T-helper 17 cell (primary cell): ENCODE results near the gene SLC7A14. TPM values are rescaled to one million over a fixed set of nuclear protein-coding genes. Genes with fewer than 3 reads are reported as not detected.

Source experiments
- ATAC-seq: fragments of 150-1000 bp; cut with Tn5 transposase; 2 replicates; pipeline ENCODE4 v1.10.0; 2021; ENCODE audit warnings: mild to moderate bottlenecking, moderate library complexity
- DNase-seq, 3 donors: peaks; one replicate each; pipeline versions ENCODE4 v3.0.0 to v3.0.0-alpha.2; 2020 to 2021
- H3K9me3 ChIP-seq: one replicate; pipeline ENCODE4 v1.7.0; 2013; ENCODE audit warnings: low read length, mild to moderate bottlenecking; ENCODE audit not compliant: control insufficient read depth, poor library complexity, severe bottlenecking
- H3K27ac Mint-ChIP-seq: one replicate; pipeline ENCODE4 v1.8.0; 2022; ENCODE audit warnings: mild to moderate bottlenecking, moderate library complexity, mixed read lengths
- H3K27me3 Mint-ChIP-seq: one replicate; pipeline ENCODE4 v1.8.0; 2022; ENCODE audit warnings: mixed read lengths
- H3K36me3 Mint-ChIP-seq: one replicate; pipeline ENCODE4 v1.8.0; 2022; ENCODE audit warnings: low read depth, mixed read lengths
- H3K4me1 Mint-ChIP-seq: one replicate; pipeline ENCODE4 v1.8.0; 2022; ENCODE audit warnings: mild to moderate bottlenecking, mixed read lengths
- H3K4me3 Mint-ChIP-seq: one replicate; pipeline ENCODE4 v1.8.0; 2022; ENCODE audit warnings: mild to moderate bottlenecking, moderate library complexity, mixed read lengths
- total RNA-seq, 4 donors: library from RNA in 2 of 4; stranded (reverse) in 2 of 4; gene quantifications; one replicate each; pipeline ENCODE4 v1.2.3 and lab custom pipeline; 2022 to 2026

SLC7A14 gene
- total RNA-seq, 2 donors from 2014 or later, result not detected

DNA sequence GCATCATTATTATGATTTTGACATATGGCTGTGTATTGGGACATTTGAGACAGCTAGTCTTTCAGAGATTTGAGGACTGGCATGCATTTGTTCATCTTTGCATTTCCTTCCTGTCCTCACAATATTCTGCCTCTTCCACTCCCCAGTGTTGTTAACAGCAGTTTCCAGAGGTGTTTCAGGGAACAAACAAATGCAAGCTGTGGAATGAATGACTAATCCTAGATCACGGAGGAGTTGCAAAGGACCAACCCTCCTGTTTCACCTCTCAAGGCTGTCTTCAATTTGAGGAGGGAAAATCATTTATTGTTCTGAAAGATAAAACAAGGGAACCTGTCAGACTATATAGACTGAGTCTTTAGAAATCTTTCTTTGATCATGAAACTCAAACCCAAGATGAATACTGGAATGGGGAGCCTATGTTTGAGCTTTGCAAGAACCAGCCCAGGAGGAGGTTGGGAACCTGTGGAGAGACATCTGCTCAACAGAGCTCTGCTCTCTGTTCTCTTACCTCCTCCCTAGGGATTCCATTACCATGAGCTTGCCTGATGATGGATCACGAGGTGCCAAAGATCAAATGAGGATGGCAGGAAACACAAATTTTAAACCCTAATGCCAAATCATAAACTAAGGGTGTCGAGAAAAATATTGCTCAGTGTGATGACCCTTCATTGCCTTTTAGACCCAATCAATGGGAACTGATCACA lies 68.5 kb downstream of the SLC7A14 start:
- H3K27ac Mint-ChIP-seq, result no peak overlapping the region
- H3K4me3 Mint-ChIP-seq, result no peak overlapping the region
- H3K9me3 ChIP-seq, result no peaks in the 10 kb centered on the region
- no peaks in the 10 kb centered on the region for H3K36me3 Mint-ChIP-seq
- peaks cover 43% of the 10 kb centered on the region for H3K27me3 Mint-ChIP-seq
- DNase-seq (no peak), ATAC-seq (no peak)
- no peaks in the 10 kb centered on the region for H3K4me1 Mint-ChIP-seq

DNA sequence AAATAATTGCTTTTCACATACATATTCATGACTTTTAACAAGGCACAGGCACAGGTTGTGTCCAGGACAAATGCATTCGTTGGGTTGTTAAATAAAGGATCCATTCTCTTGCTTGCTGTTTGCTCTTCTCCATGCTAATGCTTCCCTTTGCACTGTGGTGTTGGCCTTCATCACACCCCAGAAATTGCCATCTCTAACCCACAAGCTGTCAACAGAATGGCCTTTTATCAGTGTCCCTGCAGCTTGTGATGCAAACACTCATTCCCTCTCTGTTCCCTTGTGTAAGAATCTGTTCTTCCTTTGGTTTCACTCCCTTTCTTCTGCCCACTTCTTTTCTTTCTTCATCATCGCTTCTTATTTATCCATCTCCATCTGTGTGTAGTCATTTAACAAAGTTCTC lies 72.2 kb downstream of the SLC7A14 start:
- Mint-ChIP-seq H3K27me3 (peaks cover 50% of the 10 kb centered on the region), H3K4me3 (no peak overlapping the region), H3K27ac (no peak overlapping the region), H3K36me3 (no peaks in the 10 kb centered on the region), H3K4me1 (no peaks in the 10 kb centered on the region)
- H3K9me3 ChIP-seq, result no peaks in the 10 kb centered on the region
- ATAC-seq (no peak), DNase-seq (no peak)

GRCh38 chr3:170511371-170511770 lies 74.5 kb downstream of the SLC7A14 start:
- Mint-ChIP-seq H3K27ac (no peak overlapping the region), H3K4me3 (no peak overlapping the region), H3K27me3 (peaks cover 61% of the 10 kb centered on the region), H3K36me3 (no peaks in the 10 kb centered on the region), H3K4me1 (no peaks in the 10 kb centered on the region)
- ATAC-seq (no peak), DNase-seq (no peak)
- H3K9me3 ChIP-seq, result no peaks in the 10 kb centered on the region

GRCh38 chr3:170508839-170509238 lies 77.0 kb downstream of the SLC7A14 start:
- H3K9me3 ChIP-seq, result no peaks in the 10 kb centered on the region
- Mint-ChIP-seq H3K27ac (no peak overlapping the region), H3K4me1 (no peaks in the 10 kb centered on the region), H3K36me3 (no peaks in the 10 kb centered on the region), H3K27me3 (peaks cover 50% of the 10 kb centered on the region), H3K4me3 (no peak overlapping the region)
- DNase-seq, result no peak
- ATAC-seq, result no peak

DNA sequence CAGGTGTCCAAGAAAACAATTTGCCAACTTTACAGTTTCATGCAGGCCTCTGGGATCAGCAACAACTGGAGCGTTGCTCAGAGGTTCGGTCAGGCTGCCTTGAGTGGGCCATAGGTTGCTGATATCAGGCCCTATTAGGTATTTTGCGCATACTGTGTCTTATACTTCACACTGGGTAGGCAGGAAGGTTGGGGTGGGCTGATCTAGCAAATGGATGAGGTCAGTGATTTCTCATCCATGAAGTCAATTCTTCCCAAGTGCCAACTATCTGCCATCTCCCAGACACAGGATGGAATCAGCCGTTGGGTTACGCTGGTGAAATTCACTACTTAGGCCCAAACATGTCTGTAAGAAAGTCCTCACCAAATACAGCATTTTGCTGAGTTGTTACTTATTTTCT lies 77.6 kb downstream of the SLC7A14 start:
- Mint-ChIP-seq H3K4me3 (no peak overlapping the region), H3K4me1 (no peaks in the 10 kb centered on the region)

GRCh38 chr3:170507063-170507462 lies 78.8 kb downstream of the SLC7A14 start:
- H3K4me3 Mint-ChIP-seq, result no peak overlapping the region
- ATAC-seq, result no peak
- H3K4me1 Mint-ChIP-seq, result peaks cover 2% of the 10 kb centered on the region
- no peaks in the 10 kb centered on the region for H3K36me3 Mint-ChIP-seq
- no peak for DNase-seq
- no peak overlapping the region for H3K27ac Mint-ChIP-seq
- no peaks in the 10 kb centered on the region for H3K9me3 ChIP-seq
- H3K27me3 Mint-ChIP-seq, result peaks cover 47% of the 10 kb centered on the region

More for the DNA sequence above, 77.6 kb downstream of the SLC7A14 start:
- H3K27ac Mint-ChIP-seq, result no peak overlapping the region
- no peaks in the 10 kb centered on the region for H3K36me3 Mint-ChIP-seq
- DNase-seq, result no peak
- H3K9me3 ChIP-seq, result no peaks in the 10 kb centered on the region
- H3K27me3 Mint-ChIP-seq, result peaks cover 48% of the 10 kb centered on the region
- no peak for ATAC-seq

GRCh38 chr3:170506556-170506955 lies 79.3 kb downstream of the SLC7A14 start:
- Mint-ChIP-seq H3K27me3 (peaks cover 42% of the 10 kb centered on the region), H3K4me3 (no peak overlapping the region), H3K4me1 (peaks cover 2% of the 10 kb centered on the region), H3K27ac (no peak overlapping the region), H3K36me3 (no peaks in the 10 kb centered on the region)
- DNase-seq (no peak), ATAC-seq (no peak)
- H3K9me3 ChIP-seq, result no peaks in the 10 kb centered on the region

GRCh38 chr3:170502297-170502696 lies 83.6 kb downstream of the SLC7A14 start:
- no peaks in the 10 kb centered on the region for H3K9me3 ChIP-seq
- DNase-seq, result no peak
- ATAC-seq, result no peak
- no peak overlapping the region for H3K4me3 Mint-ChIP-seq
- H3K36me3 Mint-ChIP-seq, result no peaks in the 10 kb centered on the region
- no peak overlapping the region for H3K27ac Mint-ChIP-seq
- peaks cover 17% of the 10 kb centered on the region for H3K27me3 Mint-ChIP-seq
- H3K4me1 Mint-ChIP-seq, result peaks cover 2% of the 10 kb centered on the region

GRCh38 chr3:170500995-170501394 lies 84.9 kb downstream of the SLC7A14 start:
- H3K36me3 Mint-ChIP-seq, result no peaks in the 10 kb centered on the region
- ATAC-seq (no peak), DNase-seq (no peak)
- H3K27me3 Mint-ChIP-seq, result peaks cover 9% of the 10 kb centered on the region
- no peaks in the 10 kb centered on the region for H3K9me3 ChIP-seq
- H3K4me1 Mint-ChIP-seq, result peaks cover 2% of the 10 kb centered on the region
- H3K4me3 Mint-ChIP-seq, result no peak overlapping the region
- no peak overlapping the region for H3K27ac Mint-ChIP-seq

DNA sequence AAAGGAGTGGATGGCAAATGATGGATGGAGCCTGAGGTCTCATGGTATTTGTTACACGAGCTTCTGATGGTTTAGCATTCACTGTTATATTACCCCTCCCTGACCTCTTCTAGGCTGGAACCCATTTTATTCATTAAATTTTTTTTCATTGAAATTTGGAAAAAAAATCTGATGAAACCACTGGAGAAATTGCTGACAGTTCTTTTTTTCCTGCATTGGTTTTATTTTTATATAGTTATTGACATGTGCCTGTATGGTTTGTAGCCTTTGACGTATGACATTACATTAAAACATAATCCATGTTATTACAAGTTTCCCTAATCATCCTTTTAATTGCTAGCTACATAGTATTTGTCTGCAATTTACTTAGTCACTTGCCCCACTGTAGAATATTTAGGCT lies 85.4 kb downstream of the SLC7A14 start:
- H3K4me1 Mint-ChIP-seq, result peaks cover 2% of the 10 kb centered on the region
- DNase-seq (no peak), ATAC-seq (no peak)
- H3K9me3 ChIP-seq, result no peaks in the 10 kb centered on the region
- no peak overlapping the region for H3K4me3 Mint-ChIP-seq
- H3K27ac Mint-ChIP-seq, result no peak overlapping the region
- H3K36me3 Mint-ChIP-seq, result no peaks in the 10 kb centered on the region
- peaks cover 13% of the 10 kb centered on the region for H3K27me3 Mint-ChIP-seq

GRCh38 chr3:170499562-170500156 lies 86.2 kb downstream of the SLC7A14 start:
- peaks cover 16% of the 10 kb centered on the region for H3K27me3 Mint-ChIP-seq
- no peak for ATAC-seq
- peaks cover 2% of the 10 kb centered on the region for H3K4me1 Mint-ChIP-seq
- no peak overlapping the region for H3K4me3 Mint-ChIP-seq
- no peak for DNase-seq
- no peak overlapping the region for H3K27ac Mint-ChIP-seq
- no peaks in the 10 kb centered on the region for H3K36me3 Mint-ChIP-seq
- no peaks in the 10 kb centered on the region for H3K9me3 ChIP-seq

DNA sequence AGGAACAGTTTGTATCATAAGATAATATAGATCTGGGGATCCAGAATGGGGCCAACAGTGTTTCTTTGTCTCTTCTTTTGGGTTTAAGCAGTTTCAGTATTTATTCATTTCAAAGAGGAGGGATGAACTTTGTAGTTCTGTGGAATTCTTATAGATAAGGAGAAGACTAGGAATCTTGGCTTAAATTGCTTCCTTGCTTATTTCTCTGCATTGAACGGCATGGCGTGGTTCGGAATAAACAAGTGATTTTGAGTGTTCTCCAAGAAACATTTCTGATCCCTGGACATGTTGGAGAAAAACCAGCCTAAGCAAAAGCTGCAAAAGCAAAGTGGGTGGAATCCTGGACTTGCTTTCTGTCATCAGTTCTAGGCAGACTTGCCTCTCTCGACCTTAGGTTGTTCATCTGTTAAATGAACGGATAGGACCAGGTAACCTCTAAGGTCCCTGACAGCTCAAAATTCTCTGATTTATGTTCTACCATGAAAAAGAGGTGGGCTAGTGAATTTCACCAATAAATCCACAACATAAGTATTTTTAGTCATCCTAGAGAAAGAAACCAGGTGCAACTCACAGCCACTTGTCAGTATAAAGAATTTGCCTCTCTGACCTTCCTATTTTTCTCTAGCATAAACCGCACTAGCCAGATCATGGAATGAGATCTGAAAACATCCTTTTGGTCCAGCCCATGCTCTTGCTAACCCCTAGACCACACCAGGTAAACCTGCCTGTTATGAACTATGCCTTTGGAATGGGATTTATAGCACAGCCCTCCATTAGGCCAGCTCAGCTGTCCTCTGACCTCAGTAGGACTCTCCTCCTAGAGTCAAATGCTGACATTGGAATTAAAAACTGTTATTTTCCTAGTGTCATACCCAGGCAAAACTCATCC lies 88.4 kb downstream of the SLC7A14 start:
- ATAC-seq (no peak), DNase-seq (no peak)
- H3K27ac Mint-ChIP-seq, result no peak overlapping the region
- no peaks in the 10 kb centered on the region for H3K36me3 Mint-ChIP-seq
- no peaks in the 10 kb centered on the region for H3K9me3 ChIP-seq
- no peak overlapping the region for H3K4me3 Mint-ChIP-seq
- peaks cover 8% of the 10 kb centered on the region for H3K27me3 Mint-ChIP-seq
- H3K4me1 Mint-ChIP-seq, result no peaks in the 10 kb centered on the region

- Mint-ChIP-seq H3K36me3 (no peaks in the 10 kb centered on the region), H3K4me3 (no peak overlapping the region), H3K27ac (no peak overlapping the region), H3K4me1 (no peaks in the 10 kb centered on the region), H3K27me3 (peaks cover 8% of the 10 kb centered on the region)
- ATAC-seq (no peak), DNase-seq (no peak)
- H3K9me3 ChIP-seq, result no peaks in the 10 kb centered on the region
Observed at GRCh38 chr3:170496868-170497140, 89.1 kb downstream of the SLC7A14 start.
